ENCODE results near the gene B3GNT3. TPM values are rescaled to one million over a fixed set of nuclear protein-coding genes. Genes with fewer than 3 reads are reported as not detected.
A peak's percentile ranks its signal among the peaks of the same experiment; 100 is the strongest.

Gene B3GNT3
- total RNA-seq, 2 donors from 2014 or later, result 2.3 TPM; not detected in 1

- Histone ChIP-seq H3K27ac (no peak within 1 kb of the TSS), H3K4me1 (ENCODE audit: control insufficient read depth in 1 of 2, low read depth in 2 of 2) (peaks cover 0 to 10% of the 10 kb centered on the region in 2 donors), H3K27me3 (replicated peaks; ENCODE audit: insufficient read depth) (no peaks in the 10 kb centered on the region), H3K9me3 (no peaks in the 10 kb centered on the region), H3K36me3 (no peaks in the 10 kb centered on the region), H3K4me3 (peak within 1 kb of the TSS; percentile 51)
- no peak for ATAC-seq (ENCODE audit: insufficient number of reproducible peaks, low FRiP score, low read depth)
- no peak for TF ChIP-seq CTCF (IDR thresholded peaks at IDR 0.05)
- DNase-seq (ENCODE audit: low spot score), result no peak
Measured at GRCh38 chr19:17751103-17751911, 43.6 kb upstream of the B3GNT3 start, which contains the start of gene FCHO1. FCHO1 (plus strand) TSS chr19:17751477; CDS start chr19:17755165, 3,688 bp downstream.

DNA sequence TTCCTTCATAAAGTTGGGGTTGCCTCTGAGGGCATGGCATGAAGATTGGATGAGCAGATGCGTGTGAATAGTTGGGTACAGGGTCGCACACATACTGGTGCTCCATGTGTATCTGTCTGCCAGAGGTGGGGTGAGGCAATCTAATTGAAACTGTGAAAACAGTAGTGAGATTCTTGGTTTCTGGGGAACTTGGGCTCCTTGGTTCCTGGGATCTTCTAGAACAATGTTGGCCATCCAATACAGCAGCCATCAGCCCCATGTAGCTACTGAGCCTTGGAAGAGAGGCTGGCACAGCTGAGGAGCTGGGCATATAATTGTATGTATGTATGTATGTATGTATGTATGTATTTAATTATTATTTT is 43.0 kb upstream of the B3GNT3 start:
- no peak for DNase-seq (ENCODE audit: low spot score)
- no peaks in the 10 kb centered on the region for H3K27me3 ChIP-seq (replicated peaks; ENCODE audit: insufficient read depth)
- no peaks in the 10 kb centered on the region for H3K9me3 ChIP-seq
- peak overlapping the region; percentile 51 for H3K4me3 ChIP-seq
- peaks cover 0 to 10% of the 10 kb centered on the region in 2 donors for H3K4me1 ChIP-seq (ENCODE audit: control insufficient read depth in 1 of 2, low read depth in 2 of 2)
- no peaks in the 10 kb centered on the region for H3K36me3 ChIP-seq
- no peak for ATAC-seq (ENCODE audit: insufficient number of reproducible peaks, low FRiP score, low read depth)
- H3K27ac ChIP-seq, result no peak overlapping the region
- no peak for TF ChIP-seq CTCF (IDR thresholded peaks at IDR 0.05)

DNA sequence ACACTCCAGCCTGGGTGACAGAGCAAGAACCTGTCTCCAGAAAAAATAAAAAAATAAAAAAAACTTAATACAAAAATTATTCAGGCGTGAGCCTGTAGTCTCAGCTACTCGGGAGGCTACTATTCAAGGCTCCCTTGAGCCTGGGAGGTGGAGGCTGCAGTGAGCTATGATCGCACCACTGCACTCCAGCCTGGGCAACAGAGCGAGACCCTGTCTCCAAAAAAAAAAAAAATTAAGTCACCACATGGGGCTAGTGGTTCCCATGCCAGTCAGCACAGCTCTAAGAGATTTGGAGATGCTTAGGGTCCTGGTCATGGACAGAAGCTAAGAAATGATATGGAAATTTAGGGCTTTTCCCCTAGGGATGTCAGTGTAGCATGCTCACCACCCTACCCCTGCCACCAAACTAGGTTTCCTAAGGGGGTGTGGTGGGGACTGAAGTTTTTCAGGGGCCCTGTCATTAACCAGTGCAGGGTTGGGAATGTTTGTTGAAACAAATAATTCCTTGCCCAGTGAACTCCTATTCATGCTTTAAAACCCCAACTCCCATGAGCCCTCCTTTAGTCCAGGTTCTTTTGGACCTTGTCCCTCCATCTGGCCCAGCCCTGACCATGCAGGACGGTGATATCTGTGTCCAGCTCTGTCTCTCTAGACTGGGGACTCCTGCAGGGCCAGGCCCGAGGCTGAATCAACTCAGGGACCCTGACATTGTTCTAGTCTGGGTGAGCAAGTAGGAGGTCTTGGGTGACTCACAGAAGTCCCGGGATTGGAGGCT is 41.9 kb upstream of the B3GNT3 start:
- H3K9me3 ChIP-seq, result no peaks in the 10 kb centered on the region
- H3K27ac ChIP-seq, result no peak overlapping the region
- no peak for TF ChIP-seq CTCF (IDR thresholded peaks at IDR 0.05)
- H3K27me3 ChIP-seq (replicated peaks; ENCODE audit: insufficient read depth), result no peaks in the 10 kb centered on the region
- H3K4me1 ChIP-seq (ENCODE audit: control insufficient read depth in 1 of 2, low read depth in 2 of 2), result peaks cover 0 to 8% of the 10 kb centered on the region in 2 donors
- DNase-seq (ENCODE audit: low spot score) (no peak), ATAC-seq (ENCODE audit: insufficient number of reproducible peaks, low FRiP score, low read depth) (no peak)
- H3K4me3 ChIP-seq, result no peak overlapping the region
- H3K36me3 ChIP-seq, result no peaks in the 10 kb centered on the region

DNA sequence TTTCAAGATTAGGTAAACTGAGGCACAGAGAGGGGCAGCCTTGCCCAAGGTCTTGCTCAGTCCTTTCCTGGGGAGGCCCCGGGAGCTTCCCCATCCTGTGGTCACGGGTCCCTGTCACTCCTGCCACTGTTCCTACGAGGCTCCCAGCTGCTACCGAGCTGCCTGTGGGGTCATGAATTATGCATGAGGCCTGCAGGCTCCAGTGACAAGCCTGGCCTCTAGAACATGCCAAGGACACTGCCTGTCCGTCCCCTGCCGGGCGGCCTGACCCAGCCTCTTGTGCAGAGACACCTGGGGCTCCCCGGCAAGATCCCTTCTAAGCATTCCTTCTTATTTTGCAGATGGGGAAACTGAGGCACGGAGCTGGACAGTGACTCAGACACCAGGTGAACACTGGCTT is 41.0 kb upstream of the B3GNT3 start:
- no peak for TF ChIP-seq CTCF (IDR thresholded peaks at IDR 0.05)
- no peaks in the 10 kb centered on the region for H3K27me3 ChIP-seq (replicated peaks; ENCODE audit: insufficient read depth)
- H3K36me3 ChIP-seq, result no peaks in the 10 kb centered on the region
- H3K4me3 ChIP-seq, result no peak overlapping the region
- H3K27ac ChIP-seq, result no peak overlapping the region
- H3K4me1 ChIP-seq (ENCODE audit: control insufficient read depth in 1 of 2, low read depth in 2 of 2), result peaks cover 0 to 8% of the 10 kb centered on the region in 2 donors
- DNase-seq (ENCODE audit: low spot score) (no peak), ATAC-seq (ENCODE audit: insufficient number of reproducible peaks, low FRiP score, low read depth) (no peak)
- no peaks in the 10 kb centered on the region for H3K9me3 ChIP-seq

Data from thoracic aorta (tissue), 2 donors.